HAP-1 (cell line): ENCODE data around the gene KIDINS220.

Experiments used
- DNase-seq, 2 experiments: peaks; one replicate each; pipeline ENCODE4 v3.0.0-alpha.2; 2016 to 2020; ENCODE audit warnings: low spot score in 2 of 2
- H3K27me3 ChIP-seq: fragments of 250-450 bp; sonication (Bioruptor Pico); 2 replicates; pipeline ENCODE4 v1.5.1; 2020; ENCODE audit warnings: low read depth, mild to moderate bottlenecking, moderate library complexity
- H3K36me3 ChIP-seq: fragments of 250-450 bp; sonication (Bioruptor Pico); replicated peaks from 2 replicates; pipeline ENCODE4 v1.5.1; 2020; ENCODE audit warnings: mild to moderate bottlenecking
- H3K4me1 ChIP-seq: fragments of 250-450 bp; sonication (Bioruptor Pico); 2 replicates; pipeline ENCODE4 v1.5.1; 2020; ENCODE audit warnings: mild to moderate bottlenecking
- H3K4me3 ChIP-seq: fragments of 250-450 bp; sonication (Bioruptor Pico); 2 replicates; pipeline ENCODE4 v1.5.1; 2020; ENCODE audit warnings: mild to moderate bottlenecking, moderate library complexity
- H3K9me3 ChIP-seq: fragments of 250-450 bp; sonication (Bioruptor Pico); 2 replicates; pipeline ENCODE4 v1.5.1; 2020; ENCODE audit warnings: mild to moderate bottlenecking, moderate library complexity
- in situ Hi-C: fragments of 300-500 bp; cut with MboI; formaldehyde crosslinking; loops from 3 replicates; pipeline ENCODE4 v1.14.3; 2020; ENCODE audit warnings: low sequenced_read_pairs, inconsistent platforms, mixed read lengths

The KIDINS220 gene

DNA sequence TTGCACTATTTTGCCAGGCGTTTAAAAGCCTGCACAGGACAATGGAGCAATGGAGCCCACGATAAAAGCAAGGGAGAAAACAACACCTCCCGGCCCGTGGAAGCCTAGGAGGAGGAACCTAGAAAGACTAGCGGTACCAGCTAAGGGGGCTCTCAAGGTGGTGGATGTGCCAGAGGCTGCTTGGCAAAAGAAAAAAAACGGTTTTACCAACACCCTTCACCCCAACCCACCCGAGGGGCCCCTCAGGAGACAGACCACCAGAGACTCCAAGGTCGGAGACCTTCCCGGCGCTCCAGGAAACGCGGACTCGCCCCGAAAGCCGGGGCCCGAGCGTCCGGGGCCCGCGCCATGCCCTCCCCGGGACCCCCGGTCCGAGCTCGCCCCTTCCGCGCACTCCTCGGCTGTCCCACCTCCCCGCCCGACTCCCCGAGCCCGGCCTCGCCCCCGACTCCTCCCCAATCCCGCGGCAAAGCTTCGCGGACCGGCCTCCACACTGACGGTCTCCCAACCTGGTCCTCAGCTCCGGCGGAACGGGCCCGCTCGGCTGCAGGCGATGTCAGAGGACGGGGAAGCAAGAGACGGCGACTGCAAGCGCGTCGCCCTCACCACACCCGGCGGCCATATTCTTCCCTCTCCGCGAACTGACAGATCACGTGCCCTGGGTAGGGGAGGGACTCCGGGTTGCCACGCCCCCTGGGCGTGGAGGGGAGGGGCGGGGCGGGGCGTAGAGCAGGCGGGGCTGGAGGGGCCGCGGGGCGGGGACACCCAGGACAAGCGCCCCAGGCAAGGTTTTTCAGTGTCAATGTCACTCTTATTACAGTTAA is at the start of gene KIDINS220:
TSS of gene KIDINS220 (minus strand) at position 643 of the 824 bp plus-strand sequence. CDS start 10,520 bp downstream, outside the sequence.
- peak in 1 of 2 experiments; percentile 92 for DNase-seq
- in situ Hi-C loops, result no loop called here
- Histone ChIP-seq H3K4me3 (peak within 1 kb of the TSS; percentile 81), H3K27me3 (no peaks in the 10 kb centered on the region), H3K4me1 (peaks cover 11% of the 10 kb centered on the region), H3K9me3 (no peaks in the 10 kb centered on the region), H3K36me3 (no peaks in the 10 kb centered on the region)

DNA sequence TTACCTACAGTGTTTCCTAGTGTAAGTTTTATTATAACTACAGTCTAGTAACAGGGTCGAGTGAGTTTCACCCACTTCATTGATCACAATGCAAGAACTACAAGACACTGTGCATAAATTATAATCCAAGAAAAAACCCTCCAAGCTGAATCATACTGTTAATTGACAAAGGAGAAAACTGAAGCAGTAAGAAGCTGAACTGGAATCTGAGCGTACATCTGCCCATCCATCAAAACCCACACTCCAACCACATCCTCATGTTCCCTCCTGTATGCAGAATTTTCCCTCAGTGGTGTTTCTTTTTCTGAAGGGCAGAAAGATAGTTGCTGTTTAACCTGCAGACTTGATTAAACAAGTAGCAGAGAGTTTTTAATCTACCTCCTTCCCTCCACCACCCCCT is 49.5 kb upstream of the KIDINS220 start:
- in situ Hi-C loops, result no loop called here
- Histone ChIP-seq H3K27me3 (no peaks in the 10 kb centered on the region), H3K9me3 (no peaks in the 10 kb centered on the region), H3K36me3 (peaks cover 1% of the 10 kb centered on the region; the same call in 1 of the 2 replicates), H3K4me1 (no peaks in the 10 kb centered on the region), H3K4me3 (no peak overlapping the region)
- no peak for DNase-seq

DNA sequence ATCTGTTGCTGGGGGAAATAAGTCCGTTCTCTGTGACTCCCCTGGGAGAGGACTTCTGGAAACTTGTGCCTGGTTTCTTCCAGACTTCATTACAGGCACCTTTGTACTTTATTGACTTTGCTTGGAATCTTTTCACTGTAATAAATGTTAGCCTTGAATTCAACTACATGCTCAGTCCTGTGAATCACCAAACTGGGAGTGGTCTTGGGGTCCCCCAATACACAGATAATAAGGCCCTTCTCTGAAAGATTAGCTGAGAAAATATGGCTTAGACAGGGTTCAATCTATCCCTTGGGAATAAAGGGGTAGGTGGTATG is 48.7 kb upstream of the KIDINS220 start:
- in situ Hi-C loops, result no loop called here
- DNase-seq, result no peak
- H3K4me3 ChIP-seq, result no peak overlapping the region
- peaks cover 6% of the 10 kb centered on the region; the same call in 1 of the 2 replicates for H3K36me3 ChIP-seq
- H3K27me3 ChIP-seq, result no peaks in the 10 kb centered on the region
- no peaks in the 10 kb centered on the region for H3K9me3 ChIP-seq
- no peaks in the 10 kb centered on the region for H3K4me1 ChIP-seq

DNA sequence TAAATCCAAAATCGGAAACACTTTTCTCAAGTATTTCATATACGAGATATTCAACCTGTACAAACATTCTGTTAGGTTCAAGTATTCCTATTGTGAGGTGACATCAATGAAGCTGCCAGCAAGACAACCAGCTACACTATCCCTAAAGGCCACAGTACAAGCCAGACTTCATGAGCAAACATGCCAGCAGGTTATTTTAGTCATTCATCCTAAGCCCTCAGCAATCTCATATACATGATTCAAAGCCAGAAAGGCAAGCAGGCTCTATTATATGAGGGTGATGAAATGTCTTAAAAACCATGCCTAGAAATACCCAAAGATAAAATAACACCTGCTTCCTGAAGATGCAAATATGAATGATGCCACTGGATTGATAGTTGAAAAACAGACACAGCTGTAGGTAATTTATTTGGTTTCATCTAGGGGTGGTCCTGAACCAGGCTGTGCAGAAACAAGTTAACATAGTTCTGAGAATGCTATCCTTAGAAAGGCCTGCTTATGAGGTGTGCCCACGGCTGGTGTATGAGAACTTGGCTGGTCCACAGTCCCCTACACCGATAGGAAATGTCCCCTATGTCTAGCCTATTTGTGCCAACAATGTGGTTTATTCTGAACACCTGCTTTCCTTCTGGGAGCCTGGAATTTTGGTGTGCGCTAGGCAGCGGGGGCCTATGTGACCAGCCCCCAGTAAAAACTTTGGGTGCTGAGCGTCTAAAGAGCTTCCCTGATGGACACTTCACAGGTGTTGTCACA is 48.2 kb upstream of the KIDINS220 start:
- no peak for DNase-seq
- in situ Hi-C loops, result no loop called here

DNA sequence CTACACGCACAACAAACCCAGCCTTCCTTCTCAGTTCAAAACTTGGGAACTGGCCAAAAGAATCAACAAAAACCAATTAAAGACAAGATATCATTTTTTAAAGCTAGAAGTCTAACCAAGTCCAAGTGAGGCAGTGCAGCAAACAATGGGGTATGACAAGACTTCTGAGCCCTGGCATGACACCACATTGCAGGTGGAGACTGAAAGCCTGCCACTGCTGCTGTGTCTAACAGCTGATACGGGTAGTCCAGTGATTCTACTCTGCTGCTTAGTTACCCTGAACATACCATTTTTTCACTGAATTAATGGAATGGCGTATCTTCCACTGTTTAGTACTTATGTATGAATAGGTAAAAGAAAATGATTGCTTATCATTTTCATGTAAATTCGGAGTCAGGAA is 47.4 kb upstream of the KIDINS220 start:
- H3K36me3 ChIP-seq, result peaks cover 6% of the 10 kb centered on the region; the same call in 1 of the 2 replicates
- in situ Hi-C loops, result no loop called here
- H3K4me3 ChIP-seq, result no peak overlapping the region
- H3K27me3 ChIP-seq, result no peaks in the 10 kb centered on the region
- no peak for DNase-seq
- no peaks in the 10 kb centered on the region for H3K4me1 ChIP-seq
- no peaks in the 10 kb centered on the region for H3K9me3 ChIP-seq

More for the DNA sequence above, 48.2 kb upstream of the KIDINS220 start:
- H3K4me1 ChIP-seq, result no peaks in the 10 kb centered on the region
- H3K9me3 ChIP-seq, result no peaks in the 10 kb centered on the region
- H3K4me3 ChIP-seq, result no peak overlapping the region
- peaks cover 6% of the 10 kb centered on the region; the same call in 1 of the 2 replicates for H3K36me3 ChIP-seq
- no peaks in the 10 kb centered on the region for H3K27me3 ChIP-seq

DNA sequence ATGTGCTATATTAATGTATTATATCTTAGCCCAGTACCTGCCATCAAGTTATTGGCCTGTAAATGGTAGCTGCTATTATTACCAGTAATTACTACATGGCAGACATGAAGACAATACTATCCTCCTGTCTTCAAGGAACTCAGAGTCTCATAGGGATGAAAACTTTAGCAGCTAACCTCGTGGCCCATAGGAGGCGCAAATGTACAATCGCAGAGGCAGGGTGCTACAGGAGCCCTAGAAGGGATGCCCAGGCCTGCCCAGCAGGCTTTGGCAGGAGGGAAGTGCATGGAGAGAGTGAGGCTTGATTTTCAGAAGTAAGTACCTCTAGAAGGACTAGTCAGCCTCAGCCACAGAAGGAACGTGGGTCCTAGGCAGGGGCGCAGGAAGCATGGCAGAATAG is 44.7 kb upstream of the KIDINS220 start:
- Histone ChIP-seq H3K27me3 (no peaks in the 10 kb centered on the region), H3K36me3 (peaks cover 12% of the 10 kb centered on the region; the same call in 1 of the 2 replicates), H3K4me3 (no peak overlapping the region), H3K4me1 (no peaks in the 10 kb centered on the region), H3K9me3 (no peaks in the 10 kb centered on the region)
- in situ Hi-C loops, result no loop called here
- peak in 1 of 2 experiments; percentile 31 for DNase-seq

DNA sequence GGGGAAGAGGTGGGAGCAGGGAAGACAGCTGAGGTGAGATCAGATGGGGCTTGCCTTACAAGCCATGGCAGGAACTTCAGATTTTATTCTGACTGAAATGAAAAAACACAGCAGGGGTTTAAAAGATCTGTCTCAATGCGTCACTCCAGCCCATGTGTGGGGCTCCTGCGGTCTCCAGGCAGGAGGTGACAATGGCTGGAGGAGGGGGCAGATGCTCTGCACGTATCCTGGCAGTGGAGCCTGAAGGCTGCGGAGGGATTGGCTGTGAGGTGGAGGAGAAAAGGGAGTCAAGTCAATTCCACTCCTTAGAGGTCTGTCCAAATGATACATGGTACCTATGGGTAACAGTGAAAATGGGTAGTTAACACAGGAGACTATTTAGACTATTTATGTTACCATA is 40.5 kb upstream of the KIDINS220 start:
- in situ Hi-C loops, result loop anchor here (10.0 kb wide), 1 partner anchor 257 kb away; no protein-coding TSS in a partner anchor
- no peaks in the 10 kb centered on the region for H3K4me1 ChIP-seq
- no peaks in the 10 kb centered on the region for H3K27me3 ChIP-seq
- H3K36me3 ChIP-seq, result peaks cover 12% of the 10 kb centered on the region; the same call in 1 of the 2 replicates
- no peaks in the 10 kb centered on the region for H3K9me3 ChIP-seq
- H3K4me3 ChIP-seq, result no peak overlapping the region
- DNase-seq, result no peak

DNA sequence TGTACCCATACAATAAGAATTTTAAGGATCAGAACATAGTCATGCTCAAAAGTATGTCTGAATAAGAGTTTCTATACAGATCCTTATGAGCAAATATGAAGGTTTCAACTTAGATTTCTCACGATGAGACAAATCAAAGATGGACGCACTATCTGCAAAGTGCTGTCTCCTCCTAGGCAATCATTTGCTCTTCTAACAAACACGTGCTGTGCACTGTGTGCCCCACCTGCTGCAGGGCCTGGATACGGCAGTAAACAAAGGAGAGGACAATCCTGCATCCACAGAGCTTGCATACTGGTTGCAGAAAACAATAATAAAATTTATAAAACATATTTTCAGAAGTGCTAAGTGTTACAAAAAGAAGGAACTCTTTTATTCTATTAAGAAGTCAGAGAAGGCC is 39.9 kb upstream of the KIDINS220 start:
- H3K4me3 ChIP-seq, result no peak overlapping the region
- H3K4me1 ChIP-seq, result no peaks in the 10 kb centered on the region
- in situ Hi-C loops, result loop anchor here (10.0 kb wide), 1 partner anchor 257 kb away; no protein-coding TSS in a partner anchor
- H3K9me3 ChIP-seq, result no peaks in the 10 kb centered on the region
- DNase-seq, result no peak
- H3K36me3 ChIP-seq, result peaks cover 16% of the 10 kb centered on the region; the same call in 1 of the 2 replicates
- no peaks in the 10 kb centered on the region for H3K27me3 ChIP-seq

DNA sequence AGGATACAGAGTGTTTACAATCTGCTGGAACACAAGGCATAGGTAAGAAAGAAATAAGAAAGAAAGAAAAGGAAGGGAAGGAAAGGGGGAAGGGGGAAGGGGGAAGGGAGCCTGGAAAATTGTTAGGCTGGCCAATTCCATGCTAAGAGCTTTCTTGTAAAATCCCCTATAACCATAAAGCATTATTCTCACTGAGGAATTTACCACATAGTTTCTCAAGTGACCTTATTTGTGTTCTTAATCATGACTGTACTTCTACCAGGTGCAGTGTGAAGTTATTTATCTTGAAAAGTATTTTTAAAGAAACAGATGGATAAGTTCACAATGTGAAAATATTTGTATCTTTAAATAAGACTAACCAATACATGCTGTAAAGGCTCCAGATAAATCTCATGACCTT is 39.2 kb upstream of the KIDINS220 start:
- H3K4me1 ChIP-seq, result no peaks in the 10 kb centered on the region
- in situ Hi-C loops, result loop anchor here (10.0 kb wide), 1 partner anchor 258 kb away; no protein-coding TSS in a partner anchor
- DNase-seq, result no peak
- no peak overlapping the region for H3K4me3 ChIP-seq
- H3K36me3 ChIP-seq, result peaks cover 12% of the 10 kb centered on the region; the same call in 1 of the 2 replicates
- H3K27me3 ChIP-seq, result no peaks in the 10 kb centered on the region
- no peaks in the 10 kb centered on the region for H3K9me3 ChIP-seq

DNA sequence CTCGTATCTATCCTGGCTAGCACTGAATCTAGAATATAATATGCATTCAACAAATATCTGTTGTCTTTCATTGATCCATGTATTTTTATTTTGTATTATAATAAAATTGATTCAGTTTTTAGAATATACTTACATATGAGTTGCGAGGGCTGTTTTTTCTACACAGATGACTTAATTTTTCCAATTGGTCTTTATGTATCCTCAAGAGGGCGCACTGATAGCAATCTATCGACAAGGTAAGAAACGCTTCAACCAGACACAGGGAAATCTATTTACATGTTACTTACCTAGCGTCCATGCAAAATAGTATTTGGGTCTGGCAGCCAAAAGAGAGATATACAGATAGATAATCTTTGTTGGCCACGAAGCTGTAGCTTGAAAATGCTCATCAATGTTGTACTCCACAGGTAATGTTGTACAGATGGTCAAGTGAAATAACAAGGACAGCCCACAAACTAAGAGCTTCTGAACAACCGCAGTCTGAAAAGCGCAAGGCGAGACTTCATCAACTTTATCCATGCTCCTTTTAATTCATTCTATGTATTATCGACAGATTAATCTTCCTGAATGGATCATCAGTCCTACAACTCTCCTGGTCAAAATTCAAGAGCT is 35.5 kb upstream of the KIDINS220 start:
- peaks cover 10% of the 10 kb centered on the region; the same call in 1 of the 2 replicates for H3K36me3 ChIP-seq
- no peak overlapping the region for H3K4me3 ChIP-seq
- H3K9me3 ChIP-seq, result no peaks in the 10 kb centered on the region
- in situ Hi-C loops, result loop anchor here (10.0 kb wide), 1 partner anchor 262 kb away; no protein-coding TSS in a partner anchor
- no peaks in the 10 kb centered on the region for H3K27me3 ChIP-seq
- no peaks in the 10 kb centered on the region for H3K4me1 ChIP-seq
- peak in 1 of 2 experiments; percentile 55 for DNase-seq

DNA sequence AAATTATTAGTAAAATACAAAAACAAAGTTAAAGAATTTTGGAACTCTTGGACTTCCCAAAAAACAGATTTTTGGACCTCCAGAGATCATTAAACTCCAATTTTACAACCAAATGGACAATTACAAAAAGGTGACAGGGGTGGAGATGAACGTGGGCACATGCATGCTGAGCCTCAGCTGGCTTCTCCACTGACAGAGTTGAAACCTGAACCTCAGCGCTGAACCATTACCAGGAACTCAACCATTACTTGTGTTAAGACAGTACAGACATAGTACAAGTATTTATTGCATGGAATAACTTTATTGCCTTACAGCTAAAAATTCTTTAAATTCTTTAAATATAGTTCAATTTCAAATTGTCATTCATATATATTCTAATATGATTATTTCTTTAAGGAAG is 33.0 kb upstream of the KIDINS220 start:
- H3K27me3 ChIP-seq, result no peaks in the 10 kb centered on the region
- peaks cover 4% of the 10 kb centered on the region; the same call in 1 of the 2 replicates for H3K36me3 ChIP-seq
- no peaks in the 10 kb centered on the region for H3K9me3 ChIP-seq
- in situ Hi-C loops, result loop anchor here (10.0 kb wide), 1 partner anchor 264 kb away; no protein-coding TSS in a partner anchor
- no peaks in the 10 kb centered on the region for H3K4me1 ChIP-seq
- no peak overlapping the region for H3K4me3 ChIP-seq
- no peak for DNase-seq

DNA sequence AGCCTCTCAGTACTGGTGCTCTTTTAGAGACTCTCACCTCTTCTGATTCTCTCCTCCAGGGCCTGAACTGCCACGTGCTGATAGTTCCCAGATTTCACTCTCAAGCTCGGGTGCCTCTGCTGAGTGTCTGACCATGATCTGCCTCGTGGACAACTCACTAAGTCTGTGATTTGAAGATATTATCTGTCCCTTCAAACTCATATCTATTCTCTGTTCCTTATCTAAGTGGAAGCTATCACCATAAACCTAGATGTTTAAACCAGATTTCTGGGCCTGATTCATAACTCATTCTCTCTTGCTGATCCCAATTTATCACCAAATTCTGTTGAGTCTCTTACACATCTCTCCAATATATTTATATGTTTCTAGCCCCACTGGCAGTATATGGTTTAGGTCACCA is 29.9 kb upstream of the KIDINS220 start:
- Histone ChIP-seq H3K27me3 (no peaks in the 10 kb centered on the region), H3K4me1 (no peaks in the 10 kb centered on the region), H3K9me3 (no peaks in the 10 kb centered on the region), H3K4me3 (no peak overlapping the region), H3K36me3 (no peaks in the 10 kb centered on the region)
- DNase-seq, result no peak
- in situ Hi-C loops, result no loop called here

DNA sequence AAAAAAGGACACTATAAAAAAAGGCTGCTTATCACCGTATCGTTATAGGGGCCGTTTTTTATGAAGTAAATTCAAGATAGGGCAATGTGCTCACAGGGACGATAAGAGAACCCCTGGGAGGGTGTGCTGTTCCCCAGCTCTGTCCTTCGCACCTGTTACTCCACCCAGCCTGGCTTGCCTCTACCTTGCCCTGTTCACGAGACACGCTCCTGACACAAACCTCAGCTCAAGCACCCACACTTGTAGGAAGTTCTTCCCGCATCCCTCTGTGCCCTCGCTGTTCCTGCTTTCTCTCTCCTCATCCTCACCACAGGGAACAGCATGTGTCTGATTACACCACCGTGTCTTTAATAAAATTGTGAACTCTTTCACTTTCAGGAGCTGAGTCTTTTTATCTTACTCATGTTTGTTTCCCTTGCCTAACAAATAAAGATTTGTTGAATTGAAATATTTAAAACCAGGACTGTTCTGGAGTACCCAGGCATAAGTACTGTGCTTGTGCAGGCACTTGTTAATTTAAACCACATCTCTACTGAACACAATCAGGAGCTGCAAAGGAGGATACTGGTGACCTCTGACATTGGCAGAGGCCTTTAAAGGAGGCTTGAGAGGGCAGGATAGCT is 26.0 kb upstream of the KIDINS220 start:
- no peaks in the 10 kb centered on the region for H3K27me3 ChIP-seq
- H3K4me1 ChIP-seq, result no peaks in the 10 kb centered on the region
- H3K36me3 ChIP-seq, result no peaks in the 10 kb centered on the region; the same call in 1 of the 2 replicates
- in situ Hi-C loops, result no loop called here
- H3K9me3 ChIP-seq, result no peaks in the 10 kb centered on the region
- H3K4me3 ChIP-seq, result no peak overlapping the region
- no peak for DNase-seq
